NCI-H1105 treated with DMSO at 0.1 percent for 48 hours (cell line): ENCODE data around the gene GRIP1.
"Not testable (repeated sequence)": the region's sequence is repeated elsewhere in the genome, so short reads cannot be mapped to it uniquely, and the experiment has no call there.

Source experiments
- DNase-seq: peaks from one replicate; lab custom pipeline; 2025; lab: John Stamatoyannopoulos, UW

GRIP1 gene

GRCh38 chr12:66516561-66516960 lies 162.3 kb downstream of the GRIP1 start:
- DNase-seq = no peak

- DNase-seq = no peak
These were observed 162.7 kb downstream of the GRIP1 start for GRCh38 chr12:66516133-66516532.

GRCh38 chr12:66514581-66514980 lies 164.3 kb downstream of the GRIP1 start:
- DNase-seq = no peak

- DNase-seq = no peak
These were observed 170.9 kb downstream of the GRIP1 start for GRCh38 chr12:66508025-66508424.

- no peak for DNase-seq
These were observed 175.1 kb downstream of the GRIP1 start for GRCh38 chr12:66503746-66504145.

GRCh38 chr12:66502911-66503310 lies 176.0 kb downstream of the GRIP1 start:
- no peak for DNase-seq

GRCh38 chr12:66500841-66501240 lies 178.0 kb downstream of the GRIP1 start:
- no peak for DNase-seq

GRCh38 chr12:66500091-66500490 lies 178.8 kb downstream of the GRIP1 start:
- no peak for DNase-seq

- no peak for DNase-seq
These were observed 179.9 kb downstream of the GRIP1 start for GRCh38 chr12:66499000-66499399.

- not testable (repeated sequence) for DNase-seq
These were observed 180.8 kb downstream of the GRIP1 start for GRCh38 chr12:66498059-66498458.

- no peak for DNase-seq
These were observed 181.6 kb downstream of the GRIP1 start for GRCh38 chr12:66497008-66497897.

- no peak for DNase-seq
These were observed 182.3 kb downstream of the GRIP1 start for GRCh38 chr12:66496595-66496994.

- no peak for DNase-seq
These were observed 183.2 kb downstream of the GRIP1 start for GRCh38 chr12:66495709-66496108.

GRCh38 chr12:66493819-66494218 lies 185.1 kb downstream of the GRIP1 start:
- no peak for DNase-seq

GRCh38 chr12:66491853-66492252 lies 187.0 kb downstream of the GRIP1 start:
- no peak for DNase-seq

GRCh38 chr12:66482351-66483203 lies 196.3 kb downstream of the GRIP1 start:
- peak; percentile 63 for DNase-seq

- DNase-seq = no peak
These were observed 210.9 kb downstream of the GRIP1 start for GRCh38 chr12:66467932-66468331.

- no peak for DNase-seq
These were observed 217.5 kb downstream of the GRIP1 start for GRCh38 chr12:66461331-66461730.

GRCh38 chr12:66459944-66460482 lies 218.9 kb downstream of the GRIP1 start:
- no peak for DNase-seq

GRCh38 chr12:66456612-66457011 lies 222.3 kb downstream of the GRIP1 start:
- DNase-seq = peak; percentile 15

GRCh38 chr12:66453844-66454243 lies 225.0 kb downstream of the GRIP1 start:
- DNase-seq = no peak

GRCh38 chr12:66453120-66453519 lies 225.8 kb downstream of the GRIP1 start:
- DNase-seq = peak; percentile 77

- DNase-seq = peak; percentile 61
These were observed 229.3 kb downstream of the GRIP1 start for GRCh38 chr12:66449531-66449930.
